ENCODE results near the gene ANKRD10. TPM values are rescaled to one million over a fixed set of nuclear protein-coding genes. Genes with fewer than 3 reads are reported as not detected.

Gene ANKRD10
- total and polyA plus RNA-seq, 10 of the 15 experiments (the other 5 are each of a cell fraction or from before 2014, with no cell fraction given), result 47.1 to 199 (median 97.2) TPM

DNA sequence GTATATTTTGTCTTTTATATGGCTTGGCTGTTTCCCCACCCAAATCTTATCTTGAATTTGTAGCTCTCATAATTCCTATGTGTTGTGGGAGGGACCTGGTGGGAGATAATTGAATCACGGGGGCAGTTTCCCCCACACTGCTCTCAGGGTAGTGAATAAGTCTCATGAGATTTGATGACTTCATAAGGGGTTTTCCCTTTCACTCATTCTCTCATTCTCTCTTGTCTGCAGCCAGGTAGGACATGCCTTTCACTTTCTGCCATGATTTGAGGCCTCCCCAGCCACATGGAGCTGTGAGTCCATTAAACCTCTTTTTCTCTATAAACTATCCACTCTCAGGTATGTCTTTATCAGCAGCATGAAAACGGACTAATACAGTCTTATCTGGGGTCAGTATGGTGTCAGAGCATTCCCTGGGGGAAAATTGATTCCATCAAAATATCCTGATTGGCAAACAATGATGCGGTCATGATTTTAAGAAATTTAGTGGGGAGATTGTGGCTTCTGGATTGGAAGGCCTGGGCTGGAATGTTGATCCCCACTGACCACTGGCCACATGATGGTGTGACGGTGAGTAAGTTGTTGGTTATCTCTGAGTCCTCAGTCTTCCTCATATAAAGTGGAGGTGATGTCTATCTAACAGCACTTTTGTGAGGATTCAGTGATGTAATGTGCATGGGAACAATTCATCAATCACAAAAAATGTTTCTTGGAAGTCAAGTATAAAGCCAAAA, 27.5 kb upstream of the ANKRD10 start (continued):
- TF ChIP-seq ZNF24 (IDR thresholded peaks at IDR 0.05), result no peak
- TF ChIP-seq, protein P1, sequence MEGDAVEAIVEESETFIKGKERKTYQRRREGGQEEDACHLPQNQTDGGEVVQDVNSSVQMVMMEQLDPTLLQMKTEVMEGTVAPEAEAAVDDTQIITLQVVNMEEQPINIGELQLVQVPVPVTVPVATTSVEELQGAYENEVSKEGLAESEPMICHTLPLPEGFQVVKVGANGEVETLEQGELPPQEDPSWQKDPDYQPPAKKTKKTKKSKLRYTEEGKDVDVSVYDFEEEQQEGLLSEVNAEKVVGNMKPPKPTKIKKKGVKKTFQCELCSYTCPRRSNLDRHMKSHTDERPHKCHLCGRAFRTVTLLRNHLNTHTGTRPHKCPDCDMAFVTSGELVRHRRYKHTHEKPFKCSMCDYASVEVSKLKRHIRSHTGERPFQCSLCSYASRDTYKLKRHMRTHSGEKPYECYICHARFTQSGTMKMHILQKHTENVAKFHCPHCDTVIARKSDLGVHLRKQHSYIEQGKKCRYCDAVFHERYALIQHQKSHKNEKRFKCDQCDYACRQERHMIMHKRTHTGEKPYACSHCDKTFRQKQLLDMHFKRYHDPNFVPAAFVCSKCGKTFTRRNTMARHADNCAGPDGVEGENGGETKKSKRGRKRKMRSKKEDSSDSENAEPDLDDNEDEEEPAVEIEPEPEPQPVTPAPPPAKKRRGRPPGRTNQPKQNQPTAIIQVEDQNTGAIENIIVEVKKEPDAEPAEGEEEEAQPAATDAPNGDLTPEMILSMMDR (IDR thresholded peaks at IDR 0.05 in 2 of 3, conservative IDR thresholded peaks at IDR 0.05 in 1 of 3; ENCODE audit: control insufficient read depth in 2 of 3, extremely low read depth in 1 of 3, insufficient read depth in 1 of 3, low read depth in 3 of 3, low read length in 3 of 3), result no peak
- no peak for TF ChIP-seq TBL1XR1 (IDR thresholded peaks at IDR 0.05; ENCODE audit: low read depth, low read length)
- no peak for TF ChIP-seq SIN3A (IDR thresholded peaks at IDR 0.05; ENCODE audit: low read depth, low read length)
- TF ChIP-seq, protein P2, sequence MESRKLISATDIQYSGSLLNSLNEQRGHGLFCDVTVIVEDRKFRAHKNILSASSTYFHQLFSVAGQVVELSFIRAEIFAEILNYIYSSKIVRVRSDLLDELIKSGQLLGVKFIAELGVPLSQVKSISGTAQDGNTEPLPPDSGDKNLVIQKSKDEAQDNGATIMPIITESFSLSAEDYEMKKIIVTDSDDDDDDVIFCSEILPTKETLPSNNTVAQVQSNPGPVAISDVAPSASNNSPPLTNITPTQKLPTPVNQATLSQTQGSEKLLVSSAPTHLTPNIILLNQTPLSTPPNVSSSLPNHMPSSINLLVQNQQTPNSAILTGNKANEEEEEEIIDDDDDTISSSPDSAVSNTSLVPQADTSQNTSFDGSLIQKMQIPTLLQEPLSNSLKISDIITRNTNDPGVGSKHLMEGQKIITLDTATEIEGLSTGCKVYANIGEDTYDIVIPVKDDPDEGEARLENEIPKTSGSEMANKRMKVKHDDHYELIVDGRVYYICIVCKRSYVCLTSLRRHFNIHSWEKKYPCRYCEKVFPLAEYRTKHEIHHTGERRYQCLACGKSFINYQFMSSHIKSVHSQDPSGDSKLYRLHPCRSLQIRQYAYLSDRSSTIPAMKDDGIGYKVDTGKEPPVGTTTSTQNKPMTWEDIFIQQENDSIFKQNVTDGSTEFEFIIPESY (IDR thresholded peaks at IDR 0.05), result no peak
- no peak for TF ChIP-seq CEBPB (IDR thresholded peaks at IDR 0.05; ENCODE audit: borderline replicate concordance in 1 of 2, low read depth in 2 of 2, low read length in 2 of 2)
- no peak for TF ChIP-seq MXI1 (IDR thresholded peaks at IDR 0.05; ENCODE audit: low read depth, low read length)
- TF ChIP-seq, protein P3, sequence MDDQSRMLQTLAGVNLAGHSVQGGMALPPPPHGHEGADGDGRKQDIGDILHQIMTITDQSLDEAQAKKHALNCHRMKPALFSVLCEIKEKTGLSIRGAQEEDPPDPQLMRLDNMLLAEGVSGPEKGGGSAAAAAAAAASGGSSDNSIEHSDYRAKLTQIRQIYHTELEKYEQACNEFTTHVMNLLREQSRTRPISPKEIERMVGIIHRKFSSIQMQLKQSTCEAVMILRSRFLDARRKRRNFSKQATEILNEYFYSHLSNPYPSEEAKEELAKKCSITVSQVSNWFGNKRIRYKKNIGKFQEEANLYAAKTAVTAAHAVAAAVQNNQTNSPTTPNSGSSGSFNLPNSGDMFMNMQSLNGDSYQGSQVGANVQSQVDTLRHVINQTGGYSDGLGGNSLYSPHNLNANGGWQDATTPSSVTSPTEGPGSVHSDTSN (IDR thresholded peaks at IDR 0.05; ENCODE audit: insufficient replicate concordance, low read depth, low read length), result no peak
- no peak for TF ChIP-seq HDGF (IDR thresholded peaks at IDR 0.05)
- TF ChIP-seq MEF2B (IDR thresholded peaks at IDR 0.05; ENCODE audit: partially characterized antibody, poor library complexity, severe bottlenecking), result peak; percentile 97
- TF ChIP-seq, protein P4, sequence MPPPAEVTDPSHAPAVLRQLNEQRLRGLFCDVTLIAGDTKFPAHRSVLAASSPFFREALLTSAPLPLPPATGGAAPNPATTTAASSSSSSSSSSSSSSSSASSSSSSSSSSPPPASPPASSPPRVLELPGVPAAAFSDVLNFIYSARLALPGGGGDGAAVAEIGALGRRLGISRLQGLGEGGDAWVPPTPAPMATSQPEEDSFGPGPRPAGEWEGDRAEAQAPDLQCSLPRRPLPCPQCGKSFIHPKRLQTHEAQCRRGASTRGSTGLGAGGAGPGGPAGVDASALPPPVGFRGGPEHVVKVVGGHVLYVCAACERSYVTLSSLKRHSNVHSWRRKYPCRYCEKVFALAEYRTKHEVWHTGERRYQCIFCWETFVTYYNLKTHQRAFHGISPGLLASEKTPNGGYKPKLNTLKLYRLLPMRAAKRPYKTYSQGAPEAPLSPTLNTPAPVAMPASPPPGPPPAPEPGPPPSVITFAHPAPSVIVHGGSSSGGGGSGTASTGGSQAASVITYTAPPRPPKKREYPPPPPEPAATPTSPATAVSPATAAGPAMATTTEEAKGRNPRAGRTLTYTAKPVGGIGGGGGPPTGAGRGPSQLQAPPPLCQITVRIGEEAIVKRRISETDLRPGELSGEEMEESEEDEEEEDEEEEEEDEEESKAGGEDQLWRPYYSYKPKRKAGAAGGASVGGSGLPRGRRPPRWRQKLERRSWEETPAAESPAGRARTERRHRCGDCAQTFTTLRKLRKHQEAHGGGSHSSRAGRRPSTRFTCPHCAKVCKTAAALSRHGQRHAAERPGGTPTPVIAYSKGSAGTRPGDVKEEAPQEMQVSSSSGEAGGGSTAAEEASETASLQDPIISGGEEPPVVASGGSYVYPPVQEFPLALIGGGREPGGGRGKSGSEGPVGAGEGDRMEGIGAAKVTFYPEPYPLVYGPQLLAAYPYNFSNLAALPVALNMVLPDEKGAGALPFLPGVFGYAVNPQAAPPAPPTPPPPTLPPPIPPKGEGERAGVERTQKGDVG (CRISPR knock-in tag; IDR thresholded peaks at IDR 0.05), result no peak
- no peak for TF ChIP-seq BMI1 (IDR thresholded peaks at IDR 0.05; ENCODE audit: borderline replicate concordance)
- TF ChIP-seq, protein P5, sequence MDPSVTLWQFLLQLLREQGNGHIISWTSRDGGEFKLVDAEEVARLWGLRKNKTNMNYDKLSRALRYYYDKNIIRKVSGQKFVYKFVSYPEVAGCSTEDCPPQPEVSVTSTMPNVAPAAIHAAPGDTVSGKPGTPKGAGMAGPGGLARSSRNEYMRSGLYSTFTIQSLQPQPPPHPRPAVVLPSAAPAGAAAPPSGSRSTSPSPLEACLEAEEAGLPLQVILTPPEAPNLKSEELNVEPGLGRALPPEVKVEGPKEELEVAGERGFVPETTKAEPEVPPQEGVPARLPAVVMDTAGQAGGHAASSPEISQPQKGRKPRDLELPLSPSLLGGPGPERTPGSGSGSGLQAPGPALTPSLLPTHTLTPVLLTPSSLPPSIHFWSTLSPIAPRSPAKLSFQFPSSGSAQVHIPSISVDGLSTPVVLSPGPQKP (IDR thresholded peaks at IDR 0.05; ENCODE audit: low read depth, low read length), result no peak
- TF ChIP-seq, protein P6, sequence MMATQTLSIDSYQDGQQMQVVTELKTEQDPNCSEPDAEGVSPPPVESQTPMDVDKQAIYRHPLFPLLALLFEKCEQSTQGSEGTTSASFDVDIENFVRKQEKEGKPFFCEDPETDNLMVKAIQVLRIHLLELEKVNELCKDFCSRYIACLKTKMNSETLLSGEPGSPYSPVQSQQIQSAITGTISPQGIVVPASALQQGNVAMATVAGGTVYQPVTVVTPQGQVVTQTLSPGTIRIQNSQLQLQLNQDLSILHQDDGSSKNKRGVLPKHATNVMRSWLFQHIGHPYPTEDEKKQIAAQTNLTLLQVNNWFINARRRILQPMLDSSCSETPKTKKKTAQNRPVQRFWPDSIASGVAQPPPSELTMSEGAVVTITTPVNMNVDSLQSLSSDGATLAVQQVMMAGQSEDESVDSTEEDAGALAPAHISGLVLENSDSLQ (IDR thresholded peaks at IDR 0.05), result no peak
- no peak for TF ChIP-seq SRF (IDR thresholded peaks at IDR 0.05; ENCODE audit: low read depth in 2 of 2, low read length in 2 of 2)
- peak; percentile 70; the same call in 1 of the 2 replicates for TF ChIP-seq NFIC (IDR thresholded peaks at IDR 0.05; ENCODE audit: low read depth, low read length)
- no peak for TF ChIP-seq SMAD5 (IDR thresholded peaks at IDR 0.05; ENCODE audit: low read depth)
- peak; percentile 50; the same call in 1 of the 2 replicates for TF ChIP-seq YY1 (IDR thresholded peaks at IDR 0.05; ENCODE audit: low read depth, low read length)
- TF ChIP-seq CBFB (IDR thresholded peaks at IDR 0.05; ENCODE audit: low read depth), result no peak
